Gastroesophageal sphincter (tissue), 3 donors: ENCODE results near the gene SCARB1.

Experiments used
- CTCF ChIP-seq, 4 experiments: fragments of 200-600 bp in 2 of 4; fragments of 450-650 bp in 2 of 4; sonication (generic) in 1 of 4; IDR thresholded peaks; one replicate each; pipeline ENCODE4 v1.5.1; 2017 to 2019; ENCODE audit warnings: antibody characterized with exemption in 4 of 4, mild to moderate bottlenecking in 2 of 4, moderate library complexity in 2 of 4
- EP300 ChIP-seq: sonication (generic); formaldehyde crosslinking; IDR thresholded peaks from one replicate; pipeline ENCODE4 v1.6.1; 2017; ENCODE audit warnings: antibody characterized with exemption, mild to moderate bottlenecking
- POLR2A ChIP-seq, 2 donors: fragments of 450-650 bp; IDR thresholded peaks; one replicate each; pipeline ENCODE4 v1.6.1; 2017; ENCODE audit warnings: antibody characterized with exemption in 2 of 2, mild to moderate bottlenecking in 2 of 2, moderate library complexity in 1 of 2
- POLR2AphosphoS5 ChIP-seq: sonication (generic); formaldehyde crosslinking; IDR thresholded peaks from one replicate; pipeline ENCODE4 v1.6.1; 2017; ENCODE audit warnings: antibody characterized with exemption

GRCh38 chr12:124884587-124885438 lies 21.1 kb upstream of the SCARB1 start:
- TF ChIP-seq CTCF (IDR thresholded peaks at IDR 0.05) (no peak), POLR2A (IDR thresholded peaks at IDR 0.05) (no peak), POLR2AphosphoS5 (no peak), EP300 (no peak)
